IMR-90 (cell line): ENCODE data around the gene TP63. TPM values are rescaled to one million over a fixed set of nuclear protein-coding genes. Genes with fewer than 3 reads are reported as not detected.

ENCODE experiments used
- ATAC-seq: fragments of 200-7000 bp; cut with Tn5 transposase; 2 replicates; pipeline ENCODE4 v1.9.1; 2020; ENCODE audit warnings: low read depth, mild to moderate bottlenecking, moderate library complexity
- BruUV-seq: library from RNA; stranded (reverse); fragments of 400-500 nt; replicated peaks from 2 replicates; lab custom pipeline; 2021; lab: Mats Ljungman, UMichigan
- CTCF ChIA-PET: fragments of 300-600 bp; formaldehyde crosslinking; extraction: SDS; loops from one replicate; lab custom pipeline; 2021; ENCODE audit warnings: antibody characterized with exemption; lab: Yijun Ruan, JAX
- POLR2A ChIA-PET: fragments of 300-600 bp; sonication (Branson Sonifier 250); formaldehyde crosslinking; loops from one replicate; lab custom pipeline; 2022; ENCODE audit warnings: antibody characterized with exemption; ENCODE audit not compliant: unreplicated experiment; lab: Charles Lee
- DNase-seq: peaks from one replicate; pipeline ENCODE4 v3.0.0; 2013
- H2AFZ ChIP-seq: replicated peaks from 2 replicates; pipeline ENCODE3; 2013; ENCODE audit warnings: low read length, mild to moderate bottlenecking; ENCODE audit not compliant: poor library complexity
- H2AK5ac ChIP-seq: 2 replicates; pipeline ENCODE4 v1.6.1; 2013; ENCODE audit warnings: low read depth, low read length, inconsistent platforms
- H2AK9ac ChIP-seq: replicated peaks from 2 replicates; pipeline ENCODE3; 2013; ENCODE audit warnings: mild to moderate bottlenecking, low read depth, low read length, moderate library complexity; ENCODE audit not compliant: poor library complexity
- H2BK120ac ChIP-seq: 2 replicates; pipeline ENCODE4 v1.6.1; 2013; ENCODE audit warnings: low read depth, low read length, inconsistent platforms
- H2BK15ac ChIP-seq: 3 replicates; pipeline ENCODE4 v1.6.1; 2013; ENCODE audit warnings: low read depth, low read length, inconsistent platforms
- H2BK20ac ChIP-seq: 2 replicates; pipeline ENCODE4 v1.6.1; 2013; ENCODE audit warnings: low read depth, mild to moderate bottlenecking, inconsistent platforms, low read length, moderate library complexity
- H2BK5ac ChIP-seq: 2 replicates; pipeline ENCODE4 v1.6.1; 2013; ENCODE audit warnings: mild to moderate bottlenecking, low read depth, low read length, inconsistent platforms; ENCODE audit not compliant: poor library complexity, severe bottlenecking
- H3K14ac ChIP-seq: replicated peaks from 2 replicates; pipeline ENCODE4 v1.6.1; 2013; ENCODE audit warnings: low read depth, low read length, inconsistent platforms
- H3K18ac ChIP-seq: 2 replicates; pipeline ENCODE4 v1.6.1; 2013; ENCODE audit warnings: low read depth, low read length, control low read depth
- H3K23ac ChIP-seq: 2 replicates; pipeline ENCODE4 v1.6.1; 2013; ENCODE audit warnings: low read depth, low read length, inconsistent platforms
- H3K27ac ChIP-seq: 2 replicates; pipeline ENCODE4 v1.5.1; 2013; ENCODE audit warnings: mild to moderate bottlenecking, control low read depth, low read length; ENCODE audit not compliant: insufficient read depth
- H3K27me3 ChIP-seq: 2 replicates; pipeline ENCODE4 v1.6.1; 2013; ENCODE audit warnings: low read length; ENCODE audit not compliant: control insufficient read depth, insufficient read depth
- H3K36me3 ChIP-seq: 2 replicates; pipeline ENCODE4 v1.6.1; 2013; ENCODE audit warnings: low read length, mixed read lengths; ENCODE audit not compliant: control insufficient read depth, insufficient read depth
- H3K4ac ChIP-seq: 2 replicates; pipeline ENCODE4 v1.6.1; 2013; ENCODE audit warnings: low read depth, low read length, inconsistent platforms
- H3K4me1 ChIP-seq: 2 replicates; pipeline ENCODE4 v1.6.1; 2013; ENCODE audit warnings: low read length, mixed read lengths; ENCODE audit not compliant: control insufficient read depth, insufficient read depth
- H3K4me2 ChIP-seq: 2 replicates; pipeline ENCODE4 v1.6.1; 2013; ENCODE audit warnings: low read depth, mild to moderate bottlenecking, control low read depth, low read length, moderate library complexity
- H3K4me3 ChIP-seq: 2 replicates; pipeline ENCODE4 v1.5.1; 2013; ENCODE audit warnings: low read depth, mild to moderate bottlenecking, control low read depth, low read length, moderate library complexity; ENCODE audit not compliant: insufficient read depth
- H3K56ac ChIP-seq: 2 replicates; pipeline ENCODE4 v1.6.1; 2013; ENCODE audit warnings: low read length, inconsistent platforms; ENCODE audit not compliant: insufficient read depth; ENCODE audit errors: extremely low read depth
- H3K79me1 ChIP-seq, 2 experiments: 2 replicates each; pipeline ENCODE4 v1.6.1; 2013; ENCODE audit warnings: low read length in 2 of 2, inconsistent platforms in 1 of 2, low read depth in 1 of 2
- H3K9ac ChIP-seq: 2 replicates; pipeline ENCODE4 v1.6.1; 2013; ENCODE audit warnings: low read depth, low read length, control low read depth
- H3K9me1 ChIP-seq: 2 replicates; pipeline ENCODE4 v1.6.1; 2013; ENCODE audit warnings: low read length, inconsistent platforms; ENCODE audit not compliant: insufficient read depth
- H3K9me3 ChIP-seq: 2 replicates; pipeline ENCODE4 v1.6.1; 2013; ENCODE audit warnings: low read length; ENCODE audit not compliant: control insufficient read depth, insufficient read depth
- H4K20me1 ChIP-seq: 2 replicates; pipeline ENCODE4 v1.6.1; 2013; ENCODE audit warnings: low read length, inconsistent platforms; ENCODE audit not compliant: insufficient read depth
- H4K5ac ChIP-seq: 2 replicates; pipeline ENCODE4 v1.6.1; 2013; ENCODE audit warnings: mild to moderate bottlenecking, low read depth, low read length, control low read depth
- H4K8ac ChIP-seq, 2 experiments: 2 replicates each; pipeline ENCODE4 v1.6.1; 2013; ENCODE audit warnings: low read depth in 2 of 2, low read length in 2 of 2, control low read depth in 1 of 2, inconsistent platforms in 1 of 2
- H4K91ac ChIP-seq: 2 replicates; pipeline ENCODE4 v1.6.1; 2013; ENCODE audit warnings: low read depth, low read length, inconsistent platforms; ENCODE audit not compliant: insufficient read depth
- CHD1 ChIP-seq: IDR thresholded peaks from 2 replicates; pipeline ENCODE4 v1.6.1; 2012; ENCODE audit warnings: low read depth, low read length, improper control_type of control experiment
- NFE2L2 ChIP-seq: fragments of 150-350 bp; IDR thresholded peaks from 2 replicates; pipeline ENCODE4 v1.6.1; 2016; ENCODE audit warnings: low read depth, mild to moderate bottlenecking, low read length
- WGBS, 2 experiments: methylation state at CpG; one replicate each; pipeline versions ENCODE4 v1.1.5 to v1.1.7; 2013; ENCODE audit warnings: missing lambda C conversion rate in 2 of 2; ENCODE audit not compliant: insufficient read length in 1 of 2; ENCODE audit errors: extremely low coverage in 2 of 2; 5-methylcytosine and 5-hydroxymethylcytosine counted together
- dilution Hi-C: fragments of 300-500 bp; cut with HindIII; formaldehyde crosslinking; loops from one replicate; pipeline ENCODE4 v1.14.3; 2018; ENCODE audit warnings: low sequenced_read_pairs; ENCODE audit not compliant: unreplicated experiment
- in situ Hi-C: fragments of 300-500 bp; cut with MboI; formaldehyde crosslinking; loops from 3 replicates; pipeline ENCODE4 v1.14.3; 2019; ENCODE audit warnings: low sequenced_read_pairs, inconsistent platforms, mixed read lengths
- intact Hi-C: fragments of 100-400 bp; cut with micrococcal nuclease; formaldehyde crosslinking; loops from 2 replicates; pipeline ENCODE4 v1.10.0; 2022
- polyA plus RNA-seq, 3 experiments: library from polyadenylated mRNA; depleted of rRNA; stranded (reverse); fragments of >200 nt; gene quantifications; 2 replicates each; pipeline ENCODE4 v1.2.3, GENCODE V29; 2012; ENCODE audit warnings: low replicate concordance in 1 of 3
- total RNA-seq: library from RNA; depleted of rRNA; stranded (reverse); fragments of >200 nt; gene quantifications from 2 replicates; pipeline ENCODE4 v1.2.3, GENCODE V29; 2012

Gene TP63
- total and polyA plus RNA-seq, 2 of the 4 experiments (the other 2 are of a cell fraction): not detected

DNA sequence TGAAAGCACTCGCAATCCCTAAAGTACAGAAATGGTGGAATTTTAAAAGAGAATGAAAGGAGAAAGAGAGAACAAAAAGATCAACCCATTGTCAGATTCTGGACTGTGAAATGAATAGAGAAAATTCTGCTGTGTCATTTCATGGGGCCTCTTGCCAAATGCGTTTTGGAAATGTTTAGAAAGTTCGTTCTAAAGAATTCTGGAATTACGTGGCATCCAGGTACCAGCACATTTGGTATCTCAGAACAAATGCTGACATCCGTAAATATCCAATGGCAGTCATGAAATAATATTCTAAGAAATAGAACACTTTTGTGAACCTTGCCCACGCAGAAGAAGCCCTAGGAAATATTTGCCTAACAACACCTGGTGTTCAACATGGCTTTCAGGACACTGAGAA, 270.3 kb downstream of the TP63 start:
- ChIA-PET CTCF (no interaction called here), POLR2A (no interaction called here)
- H3K56ac ChIP-seq: no peak overlapping the region
- H3K36me3 ChIP-seq: no peaks in the 10 kb centered on the region
- dilution Hi-C loops (no loop called here), in situ Hi-C loops (no loop called here), intact Hi-C loops (no loop called here)
- no peak overlapping the region for H3K18ac ChIP-seq
- TF ChIP-seq NFE2L2 (0 out of 2 replicates have a peak, but pooled peaks have one; percentile 11), CHD1 (no peak)
- no peaks in the 10 kb centered on the region for H3K27me3 ChIP-seq
- no peak overlapping the region for H3K14ac ChIP-seq
- ATAC-seq: no peak
- H2AFZ ChIP-seq: no peak overlapping the region
- H2AK5ac ChIP-seq: no peak overlapping the region
- H4K91ac ChIP-seq: no peak overlapping the region
- H2AK9ac ChIP-seq: no peak overlapping the region
- H3K9me3 ChIP-seq: no peaks in the 10 kb centered on the region; the same call in 1 of the 2 replicates
- no peak for DNase-seq
- no peak overlapping the region for H4K5ac ChIP-seq
- H3K4me2 ChIP-seq: no peak overlapping the region
- no TSS peak for BruUV-seq
- H3K79me1 ChIP-seq: no peaks in the 10 kb centered on the region
- H2BK5ac ChIP-seq: no peak overlapping the region
- no peak overlapping the region for H3K9ac ChIP-seq
- no peaks in the 10 kb centered on the region for H3K9me1 ChIP-seq
- H3K23ac ChIP-seq: no peak overlapping the region
- no peak overlapping the region for H3K4me3 ChIP-seq
- no peaks in the 10 kb centered on the region for H4K20me1 ChIP-seq
- H2BK120ac ChIP-seq: no peak overlapping the region
- no peaks in the 10 kb centered on the region for H3K4me1 ChIP-seq
- no peak overlapping the region for H2BK15ac ChIP-seq
- no peak overlapping the region for H4K8ac ChIP-seq
- no peak overlapping the region for H3K27ac ChIP-seq
- no CpG with 5 or more reads among the region's 6 CpGs for WGBS, 2 experiments
- H3K4ac ChIP-seq: no peak overlapping the region
- H2BK20ac ChIP-seq: no peak overlapping the region
